ENCODE results near the gene TOMM70.

The TOMM70 gene

DNA sequence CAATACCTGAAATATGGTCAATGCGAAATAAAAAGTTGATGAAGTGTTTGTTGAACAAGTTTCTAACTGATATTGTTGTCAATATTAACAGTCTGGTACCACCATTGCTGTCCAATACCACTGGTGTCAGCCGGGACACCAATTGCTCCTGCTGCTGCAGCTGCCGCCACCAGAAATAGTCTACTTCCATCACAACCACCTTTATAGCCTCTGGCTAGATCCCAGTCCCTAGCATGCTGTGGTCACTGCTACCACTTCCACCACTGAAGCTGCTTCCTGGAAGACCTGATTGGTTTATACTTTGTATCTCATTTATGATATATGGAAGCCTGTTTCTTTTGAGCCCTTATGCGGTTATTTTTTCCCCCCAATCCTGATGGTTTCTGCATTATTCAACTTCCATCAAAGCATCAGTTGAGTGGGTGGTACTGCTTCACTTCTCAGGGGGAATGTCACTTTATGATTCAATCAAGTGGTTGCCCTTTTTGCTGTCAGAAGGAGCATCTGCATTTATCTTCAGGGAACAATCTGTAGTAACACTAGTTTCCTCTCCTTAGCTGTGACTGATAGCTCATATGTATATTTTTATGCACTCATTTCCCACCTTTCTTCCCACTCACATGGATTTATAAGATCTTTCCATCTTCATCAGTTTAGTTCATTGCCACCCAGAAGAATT is 12.2 kb upstream of the TOMM70 start:
- H3K4me3 ChIP-seq (ENCODE audit: low read length) = no peak overlapping the region
- no peak for DNase-seq (ENCODE audit: low read depth)
- TF ChIP-seq, protein P1, sequence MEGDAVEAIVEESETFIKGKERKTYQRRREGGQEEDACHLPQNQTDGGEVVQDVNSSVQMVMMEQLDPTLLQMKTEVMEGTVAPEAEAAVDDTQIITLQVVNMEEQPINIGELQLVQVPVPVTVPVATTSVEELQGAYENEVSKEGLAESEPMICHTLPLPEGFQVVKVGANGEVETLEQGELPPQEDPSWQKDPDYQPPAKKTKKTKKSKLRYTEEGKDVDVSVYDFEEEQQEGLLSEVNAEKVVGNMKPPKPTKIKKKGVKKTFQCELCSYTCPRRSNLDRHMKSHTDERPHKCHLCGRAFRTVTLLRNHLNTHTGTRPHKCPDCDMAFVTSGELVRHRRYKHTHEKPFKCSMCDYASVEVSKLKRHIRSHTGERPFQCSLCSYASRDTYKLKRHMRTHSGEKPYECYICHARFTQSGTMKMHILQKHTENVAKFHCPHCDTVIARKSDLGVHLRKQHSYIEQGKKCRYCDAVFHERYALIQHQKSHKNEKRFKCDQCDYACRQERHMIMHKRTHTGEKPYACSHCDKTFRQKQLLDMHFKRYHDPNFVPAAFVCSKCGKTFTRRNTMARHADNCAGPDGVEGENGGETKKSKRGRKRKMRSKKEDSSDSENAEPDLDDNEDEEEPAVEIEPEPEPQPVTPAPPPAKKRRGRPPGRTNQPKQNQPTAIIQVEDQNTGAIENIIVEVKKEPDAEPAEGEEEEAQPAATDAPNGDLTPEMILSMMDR (IDR thresholded peaks at IDR 0.05; ENCODE audit: insufficient read depth, low read depth, low read length, missing control alignments) = no peak

DNA sequence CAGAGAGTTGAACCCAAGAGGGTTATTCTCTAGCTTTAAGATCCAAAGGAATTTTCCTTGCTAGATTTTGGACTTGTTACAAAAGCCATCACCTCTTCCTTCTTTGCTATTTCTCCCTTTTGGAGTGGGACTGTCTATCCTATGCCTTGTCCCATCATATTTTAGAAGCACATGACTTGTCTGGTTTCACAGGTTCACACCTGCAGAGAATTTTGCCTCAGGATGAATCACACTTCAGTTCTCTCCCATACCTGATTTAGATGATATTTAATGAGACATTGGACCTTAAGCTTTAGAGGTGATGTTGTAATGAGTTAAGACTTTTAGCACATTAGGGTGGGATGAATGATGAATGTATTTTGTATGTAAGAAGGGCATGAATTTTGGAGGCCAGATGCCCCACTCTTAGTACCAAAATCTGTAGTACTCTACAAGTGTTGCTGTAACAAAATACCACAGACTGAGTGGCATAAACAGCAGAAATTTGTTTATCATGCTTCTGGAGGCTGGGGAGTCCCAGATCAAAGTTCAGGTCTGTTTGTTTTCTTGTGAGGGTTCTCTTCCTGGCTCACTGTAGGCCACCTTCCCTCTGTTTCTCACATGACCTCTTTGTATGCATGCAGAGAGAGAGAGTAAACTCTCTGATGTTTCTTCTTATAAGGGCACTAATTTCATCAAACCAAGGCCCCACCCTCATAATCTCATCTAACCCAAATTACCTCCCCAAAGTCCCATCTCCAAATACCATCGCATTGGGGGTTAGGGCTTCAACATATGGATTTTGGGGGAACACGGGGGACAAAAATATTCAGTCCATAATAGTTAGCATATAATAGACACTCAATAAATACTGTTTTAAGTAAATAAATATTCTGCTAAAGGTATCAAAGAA is 10.4 kb upstream of the TOMM70 start:
- TF ChIP-seq, protein P1 (IDR thresholded peaks at IDR 0.05; ENCODE audit: insufficient read depth, low read depth, low read length, missing control alignments) = no peak
- DNase-seq (ENCODE audit: low read depth) = peak; percentile 78
- H3K4me3 ChIP-seq (ENCODE audit: low read length) = no peak overlapping the region

DNA sequence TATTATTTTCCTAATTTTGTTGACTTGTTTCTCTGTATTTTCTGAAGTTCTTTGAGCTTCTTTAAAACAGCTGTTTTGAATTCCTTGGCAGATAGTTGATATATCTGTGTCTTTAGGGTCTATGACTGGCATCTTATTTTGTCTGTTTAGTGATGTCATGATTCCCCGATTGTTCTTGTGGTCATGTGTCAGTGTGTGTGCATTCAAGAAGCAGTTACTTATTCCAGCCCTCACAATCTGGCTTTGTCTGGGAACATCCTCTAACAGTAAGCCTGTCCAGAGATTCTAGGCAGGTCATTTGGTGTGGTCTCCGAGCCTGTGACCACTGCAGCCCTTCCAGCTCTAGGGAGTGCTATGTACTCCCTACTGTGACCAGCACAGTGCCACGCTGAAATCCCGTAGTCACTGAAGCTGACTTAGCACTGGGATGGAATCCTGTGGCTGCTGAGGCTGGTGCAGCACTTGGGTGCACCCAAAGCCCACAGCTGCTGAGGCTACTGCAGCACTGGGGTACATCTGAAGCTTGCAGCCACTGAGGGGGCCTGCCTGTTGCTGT is 7.2 kb upstream of the TOMM70 start:
- H3K4me3 ChIP-seq (ENCODE audit: low read length) = no peak overlapping the region
- no peak for DNase-seq (ENCODE audit: low read depth)
- TF ChIP-seq, protein P1 (IDR thresholded peaks at IDR 0.05; ENCODE audit: insufficient read depth, low read depth, low read length, missing control alignments) = no peak

DNA sequence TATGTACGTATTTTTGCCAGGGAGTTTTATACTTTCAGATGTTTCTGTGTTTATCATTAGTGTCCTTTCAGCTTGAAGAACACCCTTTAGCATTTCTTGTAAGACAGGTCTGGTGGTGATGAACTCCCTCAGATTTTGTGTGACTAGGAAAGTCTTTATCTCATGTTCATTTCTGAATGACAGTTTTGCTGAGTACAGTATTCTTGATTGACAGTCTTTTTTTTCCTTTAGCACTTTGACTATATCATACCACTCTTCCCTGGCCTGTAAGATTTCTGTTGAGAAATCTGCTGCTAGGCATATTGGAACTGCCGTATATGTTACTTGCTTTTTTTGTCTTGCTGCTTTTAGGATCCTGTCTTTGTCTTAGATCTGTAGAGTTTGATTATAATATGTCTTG is 6.3 kb upstream of the TOMM70 start:
- H3K4me3 ChIP-seq (ENCODE audit: low read length) = no peak overlapping the region
- peak; percentile 13 for DNase-seq (ENCODE audit: low read depth)
- TF ChIP-seq, protein P1 (IDR thresholded peaks at IDR 0.05; ENCODE audit: insufficient read depth, low read depth, low read length, missing control alignments) = no peak

DNA sequence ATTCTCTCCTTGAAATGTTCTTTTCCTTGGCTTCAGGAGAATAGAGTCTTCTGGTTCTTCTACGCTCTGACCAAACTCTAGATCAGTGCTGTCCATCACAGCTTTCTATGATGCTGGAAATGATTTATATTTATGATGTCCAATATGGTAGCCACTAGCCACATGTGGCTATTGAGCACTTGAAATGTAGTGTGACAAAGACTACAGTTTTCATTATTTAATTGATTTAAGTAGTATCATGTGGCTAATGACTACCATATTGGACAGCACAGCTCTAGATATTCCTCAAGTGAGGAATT is 3.3 kb upstream of the TOMM70 start:
- no peak overlapping the region for H3K4me3 ChIP-seq (ENCODE audit: low read length)
- no peak for DNase-seq (ENCODE audit: low read depth)
- TF ChIP-seq, protein P1 (IDR thresholded peaks at IDR 0.05; ENCODE audit: insufficient read depth, low read depth, low read length, missing control alignments) = no peak

DNA sequence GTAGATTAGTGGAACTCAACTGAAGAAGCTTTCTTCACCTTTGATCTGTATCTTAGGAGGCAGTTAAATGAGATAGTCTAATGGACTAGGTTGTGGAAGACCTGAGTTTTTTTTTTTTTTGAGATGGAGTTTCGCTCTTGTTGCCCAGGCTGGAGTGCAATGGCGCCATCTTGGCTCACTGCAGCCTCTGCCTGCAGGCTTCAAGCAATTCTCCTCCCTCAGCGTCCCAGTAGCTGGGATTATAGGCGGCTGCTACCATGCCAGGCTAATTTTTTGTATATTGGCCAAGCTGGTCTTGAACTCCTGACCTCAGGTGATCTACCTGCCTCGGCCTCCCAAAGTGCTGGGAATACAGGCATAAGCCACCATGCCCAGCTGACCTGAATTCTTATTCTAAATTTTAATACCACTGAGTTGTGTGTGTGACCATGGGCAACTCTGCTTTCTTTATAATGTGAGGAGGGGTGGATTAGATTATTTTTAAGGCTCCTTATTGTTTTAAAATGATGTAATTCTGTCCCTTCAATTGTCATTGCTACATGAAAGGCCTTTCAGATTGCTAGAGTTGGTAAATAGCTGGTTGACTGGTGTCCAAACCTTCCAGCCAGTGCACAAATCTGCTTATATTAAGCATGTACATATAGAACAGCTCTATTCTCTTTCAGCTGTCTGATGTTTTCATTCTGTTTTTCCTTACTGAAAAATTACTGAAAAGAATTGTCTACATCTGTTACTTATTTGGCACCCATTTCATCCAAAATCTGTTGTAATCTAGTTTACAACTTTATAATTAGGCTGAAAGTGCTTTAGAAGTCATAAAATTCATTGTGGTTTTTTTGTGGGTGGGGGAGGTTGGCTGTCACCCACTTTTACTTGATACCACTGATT is 2.7 kb upstream of the TOMM70 start:
- no peak overlapping the region for H3K4me3 ChIP-seq (ENCODE audit: low read length)
- TF ChIP-seq, protein P1 (IDR thresholded peaks at IDR 0.05; ENCODE audit: insufficient read depth, low read depth, low read length, missing control alignments) = no peak
- DNase-seq (ENCODE audit: low read depth) = no peak

Measured in epithelial cell of esophagus (primary cell).